Prostate gland (tissue), 2 donors: ENCODE results near the gene PTPRM. TPM values are rescaled to one million over a fixed set of nuclear protein-coding genes. Genes with fewer than 3 reads are reported as not detected.

Source experiments
- DNase-seq: peaks from one replicate; pipeline ENCODE4 v3.0.0-alpha.2; 2019; ENCODE audit warnings: low spot score
- H3K27ac ChIP-seq, 2 donors: fragments of 200-600 bp; sonication (generic); 2 replicates each; pipeline ENCODE4 v1.5.1; 2017 to 2019
- H3K27me3 ChIP-seq: fragments of 200-600 bp; sonication (generic); replicated peaks from 2 replicates; pipeline ENCODE4 v1.5.1; 2019; ENCODE audit not compliant: insufficient read depth
- H3K36me3 ChIP-seq, 2 donors: fragments of 200-600 bp; sonication (generic); 1 replicate in 1 of 2; 2 replicates in 1 of 2; pipeline versions ENCODE4 v1.5.1 to v1.8.1; 2017 to 2019
- H3K4me1 ChIP-seq: fragments of 200-600 bp; sonication (generic); replicated peaks from 2 replicates; pipeline ENCODE4 v1.5.1; 2019
- H3K4me3 ChIP-seq, 2 donors: fragments of 200-600 bp; sonication (generic); 2 replicates each; pipeline ENCODE4 v1.5.1; 2017 to 2019
- H3K9me3 ChIP-seq: fragments of 200-600 bp; sonication (generic); 2 replicates; pipeline ENCODE4 v1.5.1; 2017
- CTCF ChIP-seq, 4 experiments: fragments of 200-600 bp in 2 of 4; fragments of 450-650 bp in 2 of 4; sonication (generic) in 2 of 4; IDR thresholded peaks; 1 replicate in 3 of 4; 2 replicates in 1 of 4; pipeline ENCODE4 v1.5.1; 2016 to 2019; ENCODE audit warnings: antibody characterized with exemption in 4 of 4, mild to moderate bottlenecking in 2 of 4, moderate library complexity in 2 of 4
- POLR2A ChIP-seq: fragments of 450-650 bp; IDR thresholded peaks from one replicate; pipeline ENCODE4 v1.6.1; 2016; ENCODE audit warnings: antibody characterized with exemption, mild to moderate bottlenecking
- POLR2AphosphoS5 ChIP-seq: sonication (generic); formaldehyde crosslinking; IDR thresholded peaks from one replicate; pipeline ENCODE4 v1.6.1; 2017; ENCODE audit warnings: antibody characterized with exemption
- WGBS: methylation state at CpG from one replicate; pipeline ENCODE4 v1.1.5; 2018; 5-methylcytosine and 5-hydroxymethylcytosine counted together
- intact Hi-C: fragments of 100-400 bp; cut with DNase I; formaldehyde crosslinking; loops from one replicate; pipeline ENCODE4 v1.14.2; 2022
- total RNA-seq, 2 donors: library from RNA; depleted of rRNA; stranded (reverse); fragments of >200 nt; gene quantifications; one replicate each; pipeline ENCODE4 v1.1.0, GENCODE V29; 2016

The PTPRM gene
- total RNA-seq, 2 donors from 2014 or later = 32.9 to 92.6 TPM

DNA sequence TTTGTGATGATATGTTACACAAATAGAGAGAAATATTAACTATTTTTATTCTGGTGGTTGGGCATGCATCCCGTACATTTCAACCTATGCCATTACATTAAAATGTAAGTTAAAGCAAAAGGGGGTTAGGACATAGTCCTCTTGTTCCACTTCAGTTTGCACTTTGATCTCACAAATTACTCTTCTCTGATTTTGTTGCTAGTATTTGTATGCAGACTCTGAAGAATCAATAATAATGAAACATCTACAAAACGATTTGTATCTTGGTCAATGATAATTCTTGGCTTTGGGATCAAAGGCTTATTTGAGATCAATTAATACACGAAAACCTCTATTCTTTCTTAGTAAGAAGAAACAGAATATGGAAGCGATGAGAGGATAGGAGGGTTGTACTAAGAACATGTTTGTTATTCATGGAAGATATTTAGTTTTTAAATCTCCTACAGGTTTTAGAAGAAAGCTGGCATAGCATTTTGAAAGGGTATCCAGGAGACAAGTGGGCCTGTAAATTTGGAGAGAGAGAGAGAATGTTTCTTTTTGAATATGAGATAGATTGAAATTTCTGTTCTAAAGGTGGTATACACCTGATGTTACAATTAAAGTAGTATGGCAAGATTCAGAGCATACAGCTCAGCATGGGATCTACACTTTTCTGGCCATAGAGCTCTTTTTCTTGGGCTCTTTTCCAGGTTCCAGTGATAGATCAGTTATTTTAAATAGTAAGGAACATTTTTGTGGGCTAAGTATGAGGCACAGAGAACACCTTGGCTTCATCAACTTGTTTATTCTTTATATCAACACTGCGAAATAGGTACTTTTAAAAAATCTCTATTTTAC lies 347.9 kb downstream of the PTPRM start:
- TF ChIP-seq CTCF (IDR thresholded peaks at IDR 0.05) (no peak), POLR2A (no peak), POLR2AphosphoS5 (no peak)
- Histone ChIP-seq H3K4me3 (no peak overlapping the region), H3K36me3 (no peaks in the 10 kb centered on the region), H3K9me3 (no peaks in the 10 kb centered on the region), H3K27ac (no peak overlapping the region), H3K27me3 (no peaks in the 10 kb centered on the region), H3K4me1 (no peaks in the 10 kb centered on the region)
- DNase-seq = no peak
- intact Hi-C loops = no loop called here
- 70% methylated on average over 5 of the region's 5 CpGs for WGBS

- Histone ChIP-seq H3K36me3 (no peaks in the 10 kb centered on the region), H3K27me3 (no peaks in the 10 kb centered on the region), H3K9me3 (no peaks in the 10 kb centered on the region), H3K4me3 (no peak overlapping the region), H3K27ac (no peak overlapping the region), H3K4me1 (no peaks in the 10 kb centered on the region)
- WGBS = 87% methylated on average over 2 of the region's 2 CpGs
- intact Hi-C loops = no loop called here
- TF ChIP-seq POLR2AphosphoS5 = no peak
- no peak for TF ChIP-seq CTCF (IDR thresholded peaks at IDR 0.05)
- no peak for DNase-seq
These were observed 351.6 kb downstream of the PTPRM start for GRCh38 chr18:7918701-7919100.

- Histone ChIP-seq H3K4me1 (no peaks in the 10 kb centered on the region), H3K27me3 (no peaks in the 10 kb centered on the region), H3K36me3 (no peaks in the 10 kb centered on the region), H3K4me3 (no peak overlapping the region), H3K27ac (no peak overlapping the region), H3K9me3 (no peaks in the 10 kb centered on the region)
- 57% methylated on average over 2 of the region's 2 CpGs for WGBS
- DNase-seq = no peak
- TF ChIP-seq POLR2A (no peak), CTCF (IDR thresholded peaks at IDR 0.05) (no peak), POLR2AphosphoS5 (no peak)
- intact Hi-C loops = no loop called here
These were observed 352.4 kb downstream of the PTPRM start for GRCh38 chr18:7919565-7919964.

DNA sequence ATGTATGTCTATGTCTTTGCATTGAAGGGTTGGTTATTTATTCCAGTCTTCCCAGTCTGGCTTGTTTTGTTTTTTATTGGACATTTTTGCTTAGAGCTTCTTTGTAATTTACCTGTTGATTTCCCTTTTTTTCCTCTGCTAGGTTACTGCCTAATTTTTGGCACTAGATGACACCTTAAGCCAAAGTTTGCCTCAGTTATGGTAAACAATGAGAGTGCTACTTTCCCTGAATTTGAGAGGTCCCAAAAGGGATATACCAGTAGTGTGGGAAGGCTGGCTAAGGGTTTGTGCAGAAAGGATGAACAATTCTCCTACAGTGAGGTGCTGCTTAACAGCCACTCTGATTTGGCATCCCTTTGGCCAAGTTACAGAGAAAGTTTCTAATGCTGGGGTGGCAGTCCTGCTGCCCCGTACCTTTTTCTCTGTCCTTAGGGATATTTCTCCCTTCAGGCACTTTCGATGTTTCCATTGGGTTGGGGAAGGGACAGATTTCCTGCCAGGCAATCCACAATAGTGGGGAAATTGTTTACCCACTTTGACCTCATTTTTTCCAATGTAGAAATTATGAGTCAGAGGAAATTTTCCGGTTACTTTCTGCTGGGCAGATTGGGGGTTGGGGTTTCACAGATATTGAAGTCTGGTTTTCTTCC lies 354.9 kb downstream of the PTPRM start:
- H3K4me3 ChIP-seq = no peak overlapping the region
- no peaks in the 10 kb centered on the region for H3K9me3 ChIP-seq
- H3K27ac ChIP-seq = no peak overlapping the region
- WGBS = 89% methylated on average over 3 of the region's 3 CpGs
- H3K27me3 ChIP-seq = no peaks in the 10 kb centered on the region
- no peaks in the 10 kb centered on the region for H3K36me3 ChIP-seq
- intact Hi-C loops = no loop called here
- no peaks in the 10 kb centered on the region for H3K4me1 ChIP-seq
- TF ChIP-seq POLR2AphosphoS5 (no peak), POLR2A (no peak), CTCF (IDR thresholded peaks at IDR 0.05) (no peak)
- DNase-seq = no peak

DNA sequence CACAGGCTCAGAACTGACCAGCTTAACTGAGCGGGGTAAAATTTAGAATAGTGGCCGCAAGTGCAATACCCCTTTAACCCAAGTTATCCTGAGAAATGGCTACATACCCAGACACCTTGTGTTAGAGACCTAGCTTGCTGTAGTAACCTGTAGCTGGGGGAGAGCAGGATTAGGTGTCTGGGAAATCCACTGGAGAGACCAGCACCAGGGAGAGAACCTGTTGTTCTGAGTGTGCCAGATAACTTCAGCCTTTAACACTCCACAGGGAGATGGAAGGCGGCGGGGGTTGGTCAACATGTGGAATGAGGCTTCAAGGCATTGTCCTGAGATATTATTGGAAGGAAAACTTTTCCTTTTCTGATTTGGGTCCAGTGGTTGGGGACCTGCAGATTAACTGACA lies 356.0 kb downstream of the PTPRM start:
- Histone ChIP-seq H3K27ac (no peak overlapping the region), H3K4me1 (no peaks in the 10 kb centered on the region), H3K4me3 (no peak overlapping the region), H3K9me3 (no peaks in the 10 kb centered on the region), H3K36me3 (no peaks in the 10 kb centered on the region), H3K27me3 (no peaks in the 10 kb centered on the region)
- intact Hi-C loops = no loop called here
- no peak for DNase-seq
- 98% methylated on average over 4 of the region's 4 CpGs for WGBS
- TF ChIP-seq POLR2AphosphoS5 = no peak
